HS-27A (cell line): ENCODE data around the gene HDAC4.

Source experiments
- DNase-seq: peaks from one replicate; pipeline ENCODE4 v3.0.0-alpha.2; 2012; ENCODE audit warnings: low read depth, missing footprints

HDAC4 gene

GRCh38 chr2:239025096-239025801, 375.6 kb downstream of the HDAC4 start:
- no peak for DNase-seq

- no peak for DNase-seq
These were observed 376.6 kb downstream of the HDAC4 start for GRCh38 chr2:239024226-239024625.

- DNase-seq = no peak
These were observed 378.2 kb downstream of the HDAC4 start for GRCh38 chr2:239022437-239023260.

- no peak for DNase-seq
These were observed 379.0 kb downstream of the HDAC4 start for GRCh38 chr2:239021651-239022436.

GRCh38 chr2:239021224-239021623, 379.6 kb downstream of the HDAC4 start:
- DNase-seq = no peak

GRCh38 chr2:239020541-239021041, 380.2 kb downstream of the HDAC4 start:
- DNase-seq = no peak

- no peak for DNase-seq
These were observed 381.6 kb downstream of the HDAC4 start for GRCh38 chr2:239019183-239019581.

GRCh38 chr2:239018271-239019182, 382.3 kb downstream of the HDAC4 start:
- no peak for DNase-seq

- DNase-seq = no peak
These were observed 383.2 kb downstream of the HDAC4 start for GRCh38 chr2:239017491-239018098.

GRCh38 chr2:239015901-239016675, 384.7 kb downstream of the HDAC4 start:
- no peak for DNase-seq

GRCh38 chr2:239015218-239015900, 385.5 kb downstream of the HDAC4 start:
- DNase-seq = no peak

- no peak for DNase-seq
These were observed 386.2 kb downstream of the HDAC4 start for GRCh38 chr2:239014458-239015217.

- DNase-seq = no peak
These were observed 387.2 kb downstream of the HDAC4 start for GRCh38 chr2:239013678-239013976.

GRCh38 chr2:239012936-239013677, 387.7 kb downstream of the HDAC4 start:
- DNase-seq = no peak

- no peak for DNase-seq
These were observed 388.6 kb downstream of the HDAC4 start for GRCh38 chr2:239012228-239012627.

- DNase-seq = no peak
These were observed 391.2 kb downstream of the HDAC4 start for GRCh38 chr2:239009589-239009961.

GRCh38 chr2:239008677-239009588, 391.9 kb downstream of the HDAC4 start:
- DNase-seq = no peak
